GM19043 (cell line): ENCODE data around the gene WIPF1.

ENCODE experiments used
- ATAC-seq: cut with Tn5 transposase; IDR thresholded peaks from one replicate; pipeline ENCODE4 v1.9.1; 2021; ENCODE audit warnings: low read depth; ENCODE audit not compliant: unreplicated experiment

WIPF1 gene

GRCh38 chr2:174623106-174623637, 25.6 kb upstream of the WIPF1 start:
- ATAC-seq, result peak; percentile 20

- ATAC-seq, result no peak
These were observed 23.7 kb upstream of the WIPF1 start for GRCh38 chr2:174621323-174621722.

- no peak for ATAC-seq
These were observed 20.6 kb upstream of the WIPF1 start for GRCh38 chr2:174618179-174618578.

- no peak for ATAC-seq
These were observed 20.1 kb upstream of the WIPF1 start for GRCh38 chr2:174617718-174618117.

- ATAC-seq, result no peak
These were observed 19.5 kb upstream of the WIPF1 start for GRCh38 chr2:174617120-174617519.

GRCh38 chr2:174615871-174616436, 18.4 kb upstream of the WIPF1 start:
- ATAC-seq, result no peak

GRCh38 chr2:174614261-174614660, 16.7 kb upstream of the WIPF1 start:
- ATAC-seq, result no peak

- no peak for ATAC-seq
These were observed 15.9 kb upstream of the WIPF1 start for GRCh38 chr2:174613531-174613930.

GRCh38 chr2:174612970-174613369, 15.4 kb upstream of the WIPF1 start:
- ATAC-seq, result no peak

GRCh38 chr2:174611854-174612253, 14.2 kb upstream of the WIPF1 start:
- peak; percentile 28 for ATAC-seq

GRCh38 chr2:174611006-174611405, 13.4 kb upstream of the WIPF1 start:
- no peak for ATAC-seq

GRCh38 chr2:174610243-174610995, 12.8 kb upstream of the WIPF1 start:
- no peak for ATAC-seq

GRCh38 chr2:174609261-174609660, 11.7 kb upstream of the WIPF1 start:
- ATAC-seq, result no peak

- ATAC-seq, result peak; percentile 43
These were observed 11.2 kb upstream of the WIPF1 start for GRCh38 chr2:174608866-174609214.

GRCh38 chr2:174607989-174608865, 10.6 kb upstream of the WIPF1 start:
- ATAC-seq, result peak; percentile 65

GRCh38 chr2:174607584-174607983, 10.0 kb upstream of the WIPF1 start:
- ATAC-seq, result no peak

GRCh38 chr2:174606336-174606735, 8.7 kb upstream of the WIPF1 start:
- ATAC-seq, result no peak

GRCh38 chr2:174605687-174606086, 8.1 kb upstream of the WIPF1 start:
- ATAC-seq, result no peak

- peak; percentile 39 for ATAC-seq
These were observed 5.7 kb upstream of the WIPF1 start for GRCh38 chr2:174603280-174603679.

- ATAC-seq, result no peak
These were observed 5.1 kb upstream of the WIPF1 start for GRCh38 chr2:174602745-174603144.

- no peak for ATAC-seq
These were observed 2.7 kb upstream of the WIPF1 start for GRCh38 chr2:174600349-174600748.
